Vagina (tissue), 2 donors: ENCODE measurements around the gene SENP8.

Source experiments
- POLR2A ChIP-seq, 2 donors: fragments of 450-650 bp; IDR thresholded peaks; one replicate each; pipeline ENCODE4 v1.6.1; 2017; ENCODE audit warnings: antibody characterized with exemption in 2 of 2, mild to moderate bottlenecking in 2 of 2, moderate library complexity in 2 of 2
- TF ChIP-seq, protein P1 (sequence below), 3 experiments: fragments of 450-650 bp in 2 of 3; fragments of 200-600 bp in 1 of 3; sonication (generic) in 1 of 3; IDR thresholded peaks; one replicate each; pipeline ENCODE4 v1.5.1; 2017 to 2019; ENCODE audit warnings: antibody characterized with exemption in 3 of 3, mild to moderate bottlenecking in 2 of 3, moderate library complexity in 2 of 3

DNA sequence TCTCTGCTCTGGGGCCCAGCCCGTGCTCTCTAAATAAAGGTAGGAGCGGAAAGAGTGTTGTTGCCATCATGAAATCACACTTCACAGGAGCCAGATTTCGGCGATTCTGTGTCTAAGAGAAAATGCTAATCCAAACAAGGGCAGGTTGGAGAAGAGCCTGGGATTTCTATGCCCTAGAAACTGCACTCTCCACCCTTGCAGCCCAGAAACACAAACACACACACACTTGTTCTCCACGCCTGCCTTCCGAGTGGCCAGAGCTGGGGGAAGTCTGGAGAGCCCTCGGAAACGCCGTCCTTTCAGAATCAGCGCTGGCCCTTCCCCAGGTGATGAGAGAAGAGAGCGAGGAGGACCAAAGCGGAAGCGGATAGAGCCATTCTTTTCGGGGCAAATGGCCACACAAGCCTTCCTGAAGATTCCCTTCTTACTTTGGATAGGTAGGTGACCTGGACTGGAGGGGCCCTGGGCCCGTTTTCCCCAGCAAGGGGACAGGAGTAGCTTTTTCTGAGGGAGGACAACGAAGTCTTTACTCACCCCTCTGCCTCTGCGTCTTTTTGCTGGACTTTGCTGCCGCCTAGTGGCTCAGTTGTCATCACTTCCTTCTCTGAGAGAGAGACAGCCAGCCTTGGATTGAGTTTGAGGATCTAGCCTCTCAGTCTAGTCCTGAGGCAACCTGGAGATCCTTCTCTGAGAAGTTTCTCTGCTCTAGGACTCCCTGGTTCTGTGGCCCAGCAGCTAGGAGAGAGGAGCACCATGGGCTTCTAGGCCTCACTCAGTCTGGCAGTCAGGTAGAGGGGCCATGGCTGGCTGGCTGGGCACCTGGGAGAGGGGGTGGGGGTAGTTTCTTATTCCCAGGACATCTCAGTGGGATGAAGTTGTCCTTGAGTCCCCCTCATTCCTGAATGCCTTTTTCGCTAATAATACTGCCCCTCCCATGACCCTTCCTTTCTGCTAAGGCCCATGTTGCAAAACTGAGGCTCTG lies 37.7 kb downstream of the SENP8 start:
- TF ChIP-seq, protein P1, sequence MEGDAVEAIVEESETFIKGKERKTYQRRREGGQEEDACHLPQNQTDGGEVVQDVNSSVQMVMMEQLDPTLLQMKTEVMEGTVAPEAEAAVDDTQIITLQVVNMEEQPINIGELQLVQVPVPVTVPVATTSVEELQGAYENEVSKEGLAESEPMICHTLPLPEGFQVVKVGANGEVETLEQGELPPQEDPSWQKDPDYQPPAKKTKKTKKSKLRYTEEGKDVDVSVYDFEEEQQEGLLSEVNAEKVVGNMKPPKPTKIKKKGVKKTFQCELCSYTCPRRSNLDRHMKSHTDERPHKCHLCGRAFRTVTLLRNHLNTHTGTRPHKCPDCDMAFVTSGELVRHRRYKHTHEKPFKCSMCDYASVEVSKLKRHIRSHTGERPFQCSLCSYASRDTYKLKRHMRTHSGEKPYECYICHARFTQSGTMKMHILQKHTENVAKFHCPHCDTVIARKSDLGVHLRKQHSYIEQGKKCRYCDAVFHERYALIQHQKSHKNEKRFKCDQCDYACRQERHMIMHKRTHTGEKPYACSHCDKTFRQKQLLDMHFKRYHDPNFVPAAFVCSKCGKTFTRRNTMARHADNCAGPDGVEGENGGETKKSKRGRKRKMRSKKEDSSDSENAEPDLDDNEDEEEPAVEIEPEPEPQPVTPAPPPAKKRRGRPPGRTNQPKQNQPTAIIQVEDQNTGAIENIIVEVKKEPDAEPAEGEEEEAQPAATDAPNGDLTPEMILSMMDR (IDR thresholded peaks at IDR 0.05), result peak; percentile 74 to 89 (median 86)
- TF ChIP-seq POLR2A (IDR thresholded peaks at IDR 0.05), result no peak
